GM23338 (cell line): ENCODE measurements around the gene ARL15. TPM values are rescaled to one million over a fixed set of nuclear protein-coding genes. Genes with fewer than 3 reads are reported as not detected.

Experiments
- ATAC-seq: fragments of 200-7000 bp; cut with Tn5 transposase; 3 replicates; pipeline ENCODE4 v1.9.1; 2020
- DNase-seq: peaks from one replicate; pipeline ENCODE4 v3.0.0-alpha.2; 2015; ENCODE audit warnings: low spot score
- H2AFZ ChIP-seq: fragments of 200-600 bp; sonication (generic); 2 replicates; pipeline ENCODE4 v1.8.0; 2016; ENCODE audit warnings: antibody characterized with exemption, mild to moderate bottlenecking, moderate library complexity
- H3F3A ChIP-seq: fragments of 200-600 bp; sonication (generic); replicated peaks from 2 replicates; pipeline ENCODE4 v1.8.0; 2017; ENCODE audit warnings: antibody characterized with exemption, mixed run types, low read depth
- H3K27ac ChIP-seq: fragments of 200-600 bp; sonication (generic); 2 replicates; pipeline ENCODE4 v1.6.1; 2016; ENCODE audit warnings: low read depth
- H3K27me3 ChIP-seq: fragments of 200-600 bp; sonication (generic); 2 replicates; pipeline ENCODE4 v1.8.0; 2016; ENCODE audit warnings: mild to moderate bottlenecking, mixed run types, moderate library complexity; ENCODE audit not compliant: insufficient read depth
- H3K36me3 ChIP-seq: fragments of 200-600 bp; sonication (generic); 2 replicates; pipeline ENCODE4 v1.8.0; 2016; ENCODE audit warnings: mild to moderate bottlenecking; ENCODE audit not compliant: insufficient read depth
- H3K4me1 ChIP-seq: fragments of 200-600 bp; sonication (generic); 2 replicates; pipeline ENCODE4 v1.8.0; 2016; ENCODE audit warnings: mild to moderate bottlenecking, moderate library complexity; ENCODE audit not compliant: insufficient read depth
- H3K4me2 ChIP-seq: fragments of 200-600 bp; sonication (generic); 2 replicates; pipeline ENCODE4 v1.7.1; 2017; ENCODE audit warnings: mixed run types
- H3K4me3 ChIP-seq: fragments of 200-600 bp; sonication (generic); 2 replicates; pipeline ENCODE4 v1.6.1; 2016; ENCODE audit warnings: mixed run types
- H3K79me2 ChIP-seq: fragments of 200-600 bp; sonication (generic); replicated peaks from 2 replicates; pipeline ENCODE4 v1.8.0; 2017; ENCODE audit warnings: mild to moderate bottlenecking; ENCODE audit not compliant: insufficient read depth
- H3K9me2 ChIP-seq: fragments of 200-600 bp; sonication (generic); 2 replicates; pipeline ENCODE4 v1.8.0; 2017; ENCODE audit not compliant: insufficient read depth
- H4K20me1 ChIP-seq: fragments of 200-600 bp; sonication (generic); replicated peaks from 2 replicates; pipeline ENCODE4 v1.8.0; 2017; ENCODE audit warnings: mild to moderate bottlenecking; ENCODE audit not compliant: insufficient read depth
- H3K27ac Mint-ChIP-seq: 2 replicates; pipeline ENCODE4 v1.8.0; 2020; ENCODE audit warnings: inconsistent platforms, mild to moderate bottlenecking, moderate library complexity, mixed read lengths
- H3K27me3 Mint-ChIP-seq: 3 replicates; pipeline ENCODE4 v1.8.0; 2022; ENCODE audit warnings: low read depth, mild to moderate bottlenecking, moderate library complexity, mixed read lengths, inconsistent platforms; ENCODE audit not compliant: insufficient read depth, poor library complexity
- H3K36me3 Mint-ChIP-seq: 3 replicates; pipeline ENCODE4 v1.8.0; 2021; ENCODE audit warnings: low read depth, mild to moderate bottlenecking, inconsistent platforms, moderate library complexity, mixed read lengths
- H3K4me1 Mint-ChIP-seq: 3 replicates; pipeline ENCODE4 v1.8.0; 2020; ENCODE audit warnings: mild to moderate bottlenecking, inconsistent platforms, mixed read lengths
- H3K4me3 Mint-ChIP-seq: 3 replicates; pipeline ENCODE4 v1.8.0; 2021; ENCODE audit warnings: moderate library complexity, mild to moderate bottlenecking, inconsistent platforms, mixed read lengths
- H3K9me3 Mint-ChIP-seq: 3 replicates; pipeline ENCODE4 v1.8.0; 2020; ENCODE audit warnings: moderate library complexity, mild to moderate bottlenecking, inconsistent platforms, mixed read lengths
- CREB1 ChIP-seq: fragments of 250-450 bp; sonication (Bioruptor Pico); IDR thresholded peaks from 2 replicates; pipeline ENCODE4 v1.5.0; 2020; ENCODE audit warnings: low read depth, mild to moderate bottlenecking, moderate library complexity
- CTCF ChIP-seq, 2 experiments: fragments of 200-600 bp in 1 of 2; sonication (generic) in 1 of 2; conservative IDR thresholded peaks; 2 replicates each; pipeline versions ENCODE4 v1.5.1 to v1.6.1; 2016 to 2017; ENCODE audit warnings: antibody characterized with exemption in 2 of 2, low read depth in 2 of 2, mild to moderate bottlenecking in 2 of 2, moderate library complexity in 1 of 2
- ETS1 ChIP-seq: IDR thresholded peaks from 2 replicates; pipeline ENCODE4 v1.6.1; 2016; ENCODE audit warnings: antibody characterized with exemption
- EZH2phosphoT487 ChIP-seq: fragments of 200-600 bp; sonication (generic); IDR thresholded peaks from one replicate; pipeline ENCODE4 v1.8.1; 2018; ENCODE audit warnings: antibody characterized with exemption; ENCODE audit not compliant: unreplicated experiment
- JUNB ChIP-seq: IDR thresholded peaks from one replicate; pipeline ENCODE4 v1.6.1; 2016; ENCODE audit warnings: antibody characterized with exemption; ENCODE audit not compliant: unreplicated experiment
- POLR2AphosphoS5 ChIP-seq: IDR thresholded peaks from 2 replicates; pipeline ENCODE4 v1.6.1; 2016; ENCODE audit warnings: antibody characterized with exemption, low read depth
- polyA plus RNA-seq: library from polyadenylated mRNA; unstranded; fragments of >200 nt; fragmentation: Nextera tagmentation; extraction: Ambion mirVana; gene quantifications from 2 replicates; pipeline ENCODE4 v1.2.1, GENCODE V29; 2016
- total RNA-seq: library from RNA; depleted of rRNA; stranded (reverse); fragments of >200 nt; shearing (Covaris generic); gene quantifications from 2 replicates; pipeline ENCODE4 v1.2.3, GENCODE V29; 2014
- TF ChIP-seq, protein P1 (sequence below): fragments of 250-450 bp; sonication (Bioruptor Pico); IDR thresholded peaks from 2 replicates; pipeline ENCODE4 v1.5.0; 2020; ENCODE audit warnings: mild to moderate bottlenecking, moderate library complexity

Gene ARL15
- total and polyA plus RNA-seq, 2 experiments from 2014 or later, result 13.0 to 54.0 TPM

DNA sequence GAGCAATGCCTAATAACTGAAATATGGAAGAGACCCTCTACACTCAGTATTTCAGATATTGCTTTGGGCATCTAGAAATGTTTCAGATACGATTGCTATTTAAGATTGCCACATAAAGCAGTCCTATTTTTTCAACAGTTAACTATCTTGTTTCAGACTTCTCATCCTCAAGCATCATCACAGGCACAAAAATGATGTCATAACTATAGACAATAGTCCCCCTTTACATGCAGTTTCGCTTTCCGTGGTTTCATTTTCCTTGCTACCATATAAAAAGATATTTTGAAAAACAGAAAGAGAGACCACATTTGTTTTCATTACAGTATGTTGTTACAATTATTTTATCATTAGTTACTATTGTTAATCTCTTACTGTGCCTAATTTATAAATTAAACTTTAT, 402.5 kb downstream of the ARL15 start (continued):
- TF ChIP-seq, protein P1, sequence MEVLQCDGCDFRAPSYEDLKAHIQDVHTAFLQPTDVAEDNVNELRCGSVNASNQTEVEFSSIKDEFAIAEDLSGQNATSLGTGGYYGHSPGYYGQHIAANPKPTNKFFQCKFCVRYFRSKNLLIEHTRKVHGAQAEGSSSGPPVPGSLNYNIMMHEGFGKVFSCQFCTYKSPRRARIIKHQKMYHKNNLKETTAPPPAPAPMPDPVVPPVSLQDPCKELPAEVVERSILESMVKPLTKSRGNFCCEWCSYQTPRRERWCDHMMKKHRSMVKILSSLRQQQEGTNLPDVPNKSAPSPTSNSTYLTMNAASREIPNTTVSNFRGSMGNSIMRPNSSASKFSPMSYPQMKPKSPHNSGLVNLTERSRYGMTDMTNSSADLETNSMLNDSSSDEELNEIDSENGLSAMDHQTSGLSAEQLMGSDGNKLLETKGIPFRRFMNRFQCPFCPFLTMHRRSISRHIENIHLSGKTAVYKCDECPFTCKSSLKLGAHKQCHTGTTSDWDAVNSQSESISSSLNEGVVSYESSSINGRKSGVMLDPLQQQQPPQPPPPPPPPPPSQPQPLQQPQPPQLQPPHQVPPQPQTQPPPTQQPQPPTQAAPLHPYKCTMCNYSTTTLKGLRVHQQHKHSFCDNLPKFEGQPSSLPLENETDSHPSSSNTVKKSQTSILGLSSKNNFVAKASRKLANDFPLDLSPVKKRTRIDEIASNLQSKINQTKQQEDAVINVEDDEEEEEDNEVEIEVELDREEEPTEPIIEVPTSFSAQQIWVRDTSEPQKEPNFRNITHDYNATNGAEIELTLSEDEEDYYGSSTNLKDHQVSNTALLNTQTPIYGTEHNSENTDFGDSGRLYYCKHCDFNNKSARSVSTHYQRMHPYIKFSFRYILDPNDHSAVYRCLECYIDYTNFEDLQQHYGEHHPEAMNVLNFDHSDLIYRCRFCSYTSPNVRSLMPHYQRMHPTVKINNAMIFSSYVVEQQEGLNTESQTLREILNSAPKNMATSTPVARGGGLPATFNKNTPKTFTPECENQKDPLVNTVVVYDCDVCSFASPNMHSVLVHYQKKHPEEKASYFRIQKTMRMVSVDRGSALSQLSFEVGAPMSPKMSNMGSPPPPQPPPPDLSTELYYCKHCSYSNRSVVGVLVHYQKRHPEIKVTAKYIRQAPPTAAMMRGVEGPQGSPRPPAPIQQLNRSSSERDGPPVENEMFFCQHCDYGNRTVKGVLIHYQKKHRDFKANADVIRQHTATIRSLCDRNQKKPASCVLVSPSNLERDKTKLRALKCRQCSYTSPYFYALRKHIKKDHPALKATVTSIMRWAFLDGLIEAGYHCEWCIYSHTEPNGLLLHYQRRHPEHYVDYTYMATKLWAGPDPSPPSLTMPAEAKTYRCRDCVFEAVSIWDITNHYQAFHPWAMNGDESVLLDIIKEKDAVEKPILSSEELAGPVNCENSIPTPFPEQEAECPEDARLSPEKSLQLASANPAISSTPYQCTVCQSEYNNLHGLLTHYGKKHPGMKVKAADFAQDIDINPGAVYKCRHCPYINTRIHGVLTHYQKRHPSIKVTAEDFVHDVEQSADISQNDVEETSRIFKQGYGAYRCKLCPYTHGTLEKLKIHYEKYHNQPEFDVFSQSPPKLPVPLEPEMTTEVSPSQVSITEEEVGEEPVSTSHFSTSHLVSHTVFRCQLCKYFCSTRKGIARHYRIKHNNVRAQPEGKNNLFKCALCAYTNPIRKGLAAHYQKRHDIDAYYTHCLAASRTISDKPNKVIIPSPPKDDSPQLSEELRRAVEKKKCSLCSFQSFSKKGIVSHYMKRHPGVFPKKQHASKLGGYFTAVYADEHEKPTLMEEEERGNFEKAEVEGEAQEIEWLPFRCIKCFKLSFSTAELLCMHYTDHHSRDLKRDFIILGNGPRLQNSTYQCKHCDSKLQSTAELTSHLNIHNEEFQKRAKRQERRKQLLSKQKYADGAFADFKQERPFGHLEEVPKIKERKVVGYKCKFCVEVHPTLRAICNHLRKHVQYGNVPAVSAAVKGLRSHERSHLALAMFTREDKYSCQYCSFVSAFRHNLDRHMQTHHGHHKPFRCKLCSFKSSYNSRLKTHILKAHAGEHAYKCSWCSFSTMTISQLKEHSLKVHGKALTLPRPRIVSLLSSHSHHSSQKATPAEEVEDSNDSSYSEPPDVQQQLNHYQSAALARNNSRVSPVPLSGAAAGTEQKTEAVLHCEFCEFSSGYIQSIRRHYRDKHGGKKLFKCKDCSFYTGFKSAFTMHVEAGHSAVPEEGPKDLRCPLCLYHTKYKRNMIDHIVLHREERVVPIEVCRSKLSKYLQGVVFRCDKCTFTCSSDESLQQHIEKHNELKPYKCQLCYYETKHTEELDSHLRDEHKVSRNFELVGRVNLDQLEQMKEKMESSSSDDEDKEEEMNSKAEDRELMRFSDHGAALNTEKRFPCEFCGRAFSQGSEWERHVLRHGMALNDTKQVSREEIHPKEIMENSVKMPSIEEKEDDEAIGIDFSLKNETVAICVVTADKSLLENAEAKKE (CRISPR knock-in tag), result no peak

DNA sequence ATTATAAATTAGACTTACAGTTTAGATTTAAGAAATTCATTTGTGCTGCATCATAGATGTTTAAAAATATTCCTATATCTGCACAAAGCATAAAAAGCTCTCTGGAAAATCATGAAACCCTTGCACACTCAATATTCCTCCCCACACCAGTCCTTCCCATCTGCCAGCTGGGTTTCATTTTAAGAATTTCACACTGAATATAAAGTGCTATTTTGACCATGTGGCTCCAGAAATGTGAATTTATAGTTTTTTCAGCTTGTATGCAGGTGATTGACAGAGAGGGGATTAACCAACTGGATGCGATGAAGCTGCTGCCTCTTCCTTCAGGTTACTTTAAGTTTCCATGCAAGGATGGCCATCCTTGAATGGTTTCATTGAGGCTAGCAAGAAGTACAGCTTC, 403.6 kb downstream of the ARL15 start:
- no peaks in the 10 kb centered on the region for H3K4me1 ChIP-seq
- H3K4me2 ChIP-seq, result no peak overlapping the region
- no peak overlapping the region for H2AFZ ChIP-seq
- Mint-ChIP-seq H3K36me3 (no peaks in the 10 kb centered on the region), H3K4me3 (no peak overlapping the region), H3K9me3 (no peaks in the 10 kb centered on the region), H3K4me1 (no peaks in the 10 kb centered on the region; the same call in 2 of the 3 replicates), H3K27ac (no peak overlapping the region), H3K27me3 (no peaks in the 10 kb centered on the region)
- H3K27me3 ChIP-seq, result no peaks in the 10 kb centered on the region
- no peaks in the 10 kb centered on the region for H3F3A ChIP-seq
- no peak overlapping the region for H3K4me3 ChIP-seq
- ATAC-seq, result no peak
- H3K36me3 ChIP-seq, result no peaks in the 10 kb centered on the region
- no peaks in the 10 kb centered on the region for H3K79me2 ChIP-seq
- H4K20me1 ChIP-seq, result no peaks in the 10 kb centered on the region
- no peak for DNase-seq
- no peak overlapping the region for H3K27ac ChIP-seq
- no peaks in the 10 kb centered on the region for H3K9me2 ChIP-seq
- TF ChIP-seq ETS1 (no peak), EZH2phosphoT487 (no peak), JUNB (no peak), POLR2AphosphoS5 (no peak), CREB1 (CRISPR knock-in tag) (no peak), CTCF (conservative IDR thresholded peaks at IDR 0.05; ENCODE audit: low read depth in 2 of 2) (no peak)
- TF ChIP-seq, protein P1 (CRISPR knock-in tag), result no peak
